Skin epidermis (tissue), 12 donors: ENCODE results near the gene NELL1.
"Not testable (repeated sequence)": the region's sequence is repeated elsewhere in the genome, so short reads cannot be mapped to it uniquely, and the experiment has no call there.

Experiments used
- H3K27ac ChIP-seq, 21 experiments: fragments of 200-600 bp; sonication (generic) in 11 of 21; one replicate each; pipeline ENCODE4 v1.5.0; 2020; ENCODE audit warnings: mild to moderate bottlenecking in 3 of 21, inconsistent platforms in 2 of 21, moderate library complexity in 2 of 21
- H3K4me3 ChIP-seq, 7 experiments: fragments of 200-600 bp; sonication (generic) in 2 of 7; one replicate each; pipeline ENCODE4 v1.5.0; 2020; ENCODE audit warnings: inconsistent platforms in 2 of 7, mild to moderate bottlenecking in 2 of 7, moderate library complexity in 1 of 7

Gene NELL1

DNA sequence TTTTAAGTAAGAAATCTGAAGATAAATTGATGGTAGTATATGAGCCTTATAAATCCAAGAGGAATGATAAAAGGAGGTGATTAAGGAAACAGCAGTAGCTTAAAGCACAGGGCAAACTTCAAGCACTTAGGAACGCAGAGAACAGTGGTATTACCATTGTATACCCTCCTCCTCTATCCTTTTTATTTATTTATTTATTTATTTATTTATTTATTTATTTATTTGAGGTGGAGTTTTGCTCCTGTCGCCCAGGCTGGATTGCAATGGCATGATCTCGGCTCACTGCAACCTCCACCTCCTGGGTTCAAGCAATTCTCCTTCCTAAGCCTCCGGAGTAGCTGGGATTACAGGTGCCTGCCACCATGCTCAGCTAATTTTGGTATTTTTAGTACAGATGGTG lies 472.2 kb downstream of the NELL1 start:
- H3K27ac ChIP-seq, H3K4me3 ChIP-seq: not testable (repeated sequence)

DNA sequence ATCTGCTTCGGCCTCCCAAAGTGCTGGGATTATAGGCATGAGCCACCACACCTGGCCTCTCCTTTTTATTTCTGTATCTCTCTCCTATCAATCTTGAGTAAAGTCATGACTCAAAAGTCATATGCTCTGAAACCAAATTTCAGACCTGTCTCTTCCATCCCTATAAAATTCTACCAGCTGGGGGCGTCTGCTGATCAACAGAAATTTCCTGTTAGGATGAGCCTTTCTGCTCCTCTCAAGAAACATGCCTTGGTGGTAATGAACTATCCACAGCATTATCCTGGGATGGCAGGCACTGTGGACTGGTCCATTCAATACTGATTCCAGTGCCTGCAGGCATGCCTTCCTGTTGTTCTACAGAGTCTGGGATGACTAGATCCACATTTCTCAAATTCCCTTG lies 472.6 kb downstream of the NELL1 start:
- Histone ChIP-seq H3K27ac (no peak overlapping the region), H3K4me3 (no peak overlapping the region)

DNA sequence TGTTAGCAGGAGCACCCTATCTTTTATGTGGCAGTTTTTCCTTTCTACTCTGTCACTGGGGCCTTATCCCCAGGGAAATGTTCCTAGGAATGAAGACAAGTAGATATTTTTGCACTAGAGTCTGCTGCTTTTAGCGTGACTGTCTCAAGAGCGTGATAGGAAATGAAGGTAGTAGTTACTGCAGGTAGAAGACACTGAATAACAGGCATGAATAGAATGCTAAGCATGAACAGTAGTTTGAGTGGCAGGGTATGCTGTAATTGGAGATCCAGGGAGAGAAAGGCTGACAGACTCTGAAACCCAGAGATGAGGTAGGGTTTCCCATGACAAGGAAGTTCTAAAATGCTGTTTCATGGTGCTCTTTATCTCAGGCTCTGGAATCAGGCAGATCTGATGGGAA lies 475.1 kb downstream of the NELL1 start:
- Histone ChIP-seq H3K4me3 (no peak overlapping the region), H3K27ac (no peak overlapping the region)

DNA sequence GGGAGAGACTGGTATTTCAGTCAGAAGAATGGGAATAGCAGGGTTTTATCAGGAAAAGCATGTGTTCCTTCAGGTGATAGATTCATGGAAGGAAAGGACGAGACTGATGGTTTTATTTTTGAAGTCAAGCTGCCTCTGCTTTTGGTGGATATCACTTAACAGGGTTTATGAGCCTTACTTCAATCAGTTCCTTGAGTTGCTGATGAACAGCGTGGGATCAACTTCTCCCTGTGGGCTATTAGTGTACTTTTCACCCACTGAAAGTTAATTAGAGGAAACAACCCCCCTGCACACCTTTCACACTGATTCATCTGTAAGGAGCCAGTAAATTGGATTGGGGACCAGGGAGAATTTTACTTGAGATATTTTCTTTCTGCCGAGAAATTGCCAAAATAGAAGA lies 479.0 kb downstream of the NELL1 start:
- H3K27ac ChIP-seq: no peak overlapping the region
- H3K4me3 ChIP-seq: no peak overlapping the region

DNA sequence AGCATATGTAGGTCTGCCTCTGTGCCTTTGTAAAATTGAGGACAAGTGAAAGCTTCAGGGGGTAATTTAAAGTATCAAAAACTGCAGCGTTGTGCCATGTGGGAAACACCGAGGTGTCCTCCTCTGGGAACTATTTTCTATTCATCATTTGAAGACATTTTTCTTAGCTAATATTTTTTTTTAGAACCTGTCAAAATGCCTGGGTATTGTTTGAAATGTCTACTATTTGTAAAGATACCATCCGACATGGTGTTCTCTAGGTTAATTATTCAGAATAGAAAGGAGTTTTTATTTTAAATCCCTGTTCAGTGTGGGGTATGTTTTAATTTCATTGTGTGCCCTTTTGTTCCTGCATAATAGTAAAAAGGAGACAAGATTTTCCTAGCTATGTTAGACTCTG lies 490.8 kb downstream of the NELL1 start:
- no peak overlapping the region for H3K27ac ChIP-seq
- no peak overlapping the region for H3K4me3 ChIP-seq

DNA sequence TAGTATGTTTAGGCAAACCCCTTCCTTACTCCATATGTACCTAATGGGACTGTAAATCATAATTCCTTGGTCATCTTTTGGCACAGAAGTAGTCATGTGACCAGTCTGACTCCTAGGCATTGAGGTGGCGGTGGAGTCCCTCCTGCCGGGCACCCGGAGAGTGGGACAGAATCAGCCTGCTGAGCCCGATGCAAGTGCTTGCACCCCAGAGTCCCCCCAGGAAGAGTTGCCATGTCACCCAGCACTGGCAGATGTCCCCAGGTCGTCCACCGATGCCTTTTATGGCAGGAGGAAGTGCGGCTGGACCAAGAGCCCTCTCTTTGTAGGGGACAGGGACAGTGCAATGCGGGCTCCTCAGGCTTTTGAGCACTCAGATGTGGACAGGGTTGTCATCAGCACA lies 500.3 kb downstream of the NELL1 start:
- Histone ChIP-seq H3K4me3 (no peak overlapping the region), H3K27ac (no peak overlapping the region)

DNA sequence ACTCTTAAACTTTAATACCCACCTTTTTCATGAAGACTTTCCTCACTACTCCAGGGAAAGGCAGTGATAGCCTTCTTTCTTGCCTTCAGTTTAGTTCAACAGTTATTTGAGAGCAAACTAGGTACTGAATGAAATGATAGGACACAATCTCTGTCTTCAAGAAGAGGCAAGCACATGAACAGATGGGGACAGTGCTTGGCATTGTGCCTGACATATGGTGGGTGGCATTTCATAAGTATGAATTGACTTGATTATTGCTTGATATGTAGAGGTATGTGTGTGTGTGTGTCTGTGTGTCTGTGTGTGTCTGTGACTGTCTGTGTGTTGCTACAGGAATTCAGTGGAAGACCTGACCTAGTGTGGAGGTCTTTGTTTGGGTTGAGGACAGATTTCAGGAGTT lies 504.1 kb downstream of the NELL1 start:
- Histone ChIP-seq H3K4me3 (no peak overlapping the region), H3K27ac (no peak overlapping the region)

DNA sequence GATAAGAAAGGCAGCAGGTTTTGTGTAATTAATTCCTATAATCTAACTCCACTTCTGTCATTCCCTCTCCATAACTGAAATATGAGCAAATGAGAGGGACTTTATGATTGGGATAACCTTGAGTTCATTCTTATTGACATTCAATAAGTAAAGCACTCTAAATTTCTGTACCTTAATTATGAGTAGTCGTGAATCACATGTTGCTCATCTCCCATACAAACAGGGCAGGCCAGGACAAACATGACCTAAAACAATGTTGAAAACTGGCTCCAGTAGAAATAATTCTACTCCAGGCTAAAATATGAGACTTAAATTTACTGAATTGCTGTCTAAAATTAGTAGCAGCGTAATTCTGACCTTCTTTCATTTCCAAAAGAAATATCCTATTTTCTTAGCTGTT lies 505.4 kb downstream of the NELL1 start:
- Histone ChIP-seq H3K4me3 (no peak overlapping the region), H3K27ac (no peak overlapping the region)

DNA sequence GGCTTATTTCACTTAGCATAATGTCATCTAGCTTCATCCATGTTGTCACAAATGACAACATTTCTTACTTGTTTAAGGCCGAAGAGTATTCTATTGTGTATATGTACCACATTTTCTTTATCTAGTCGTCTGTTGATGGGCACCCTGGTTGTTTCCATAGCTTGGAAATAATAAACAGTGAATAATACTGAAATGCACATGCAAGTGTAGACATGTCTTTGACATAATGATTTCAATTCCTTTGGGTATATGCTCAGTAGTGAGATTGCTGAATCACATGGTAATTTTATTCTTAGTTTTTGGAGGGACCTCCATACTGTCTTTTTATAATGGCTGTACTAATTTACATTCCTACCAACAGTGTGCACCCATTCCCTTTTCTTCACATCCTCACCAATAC lies 508.0 kb downstream of the NELL1 start:
- Histone ChIP-seq H3K4me3 (no peak overlapping the region), H3K27ac (no peak overlapping the region)

DNA sequence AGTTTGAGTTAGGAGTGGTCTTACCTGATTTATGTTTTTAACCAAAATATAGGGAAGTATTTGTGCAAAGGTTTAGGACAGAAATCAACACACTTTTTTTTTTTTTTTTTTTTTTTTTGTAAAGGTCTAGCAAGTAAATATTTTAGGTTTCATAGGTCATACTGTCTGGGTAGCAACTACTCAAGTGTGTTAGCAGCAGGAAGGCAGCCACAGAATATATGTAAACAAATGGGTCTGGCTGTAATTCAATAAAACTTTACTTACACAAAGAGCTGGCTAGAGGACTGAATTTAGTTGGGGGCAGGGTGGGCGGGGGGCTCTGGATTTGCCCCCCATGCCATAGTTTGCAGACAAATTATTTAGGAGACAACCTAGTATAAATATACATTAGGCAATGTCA lies 510.4 kb downstream of the NELL1 start:
- Histone ChIP-seq H3K4me3 (no peak overlapping the region), H3K27ac (no peak overlapping the region)

DNA sequence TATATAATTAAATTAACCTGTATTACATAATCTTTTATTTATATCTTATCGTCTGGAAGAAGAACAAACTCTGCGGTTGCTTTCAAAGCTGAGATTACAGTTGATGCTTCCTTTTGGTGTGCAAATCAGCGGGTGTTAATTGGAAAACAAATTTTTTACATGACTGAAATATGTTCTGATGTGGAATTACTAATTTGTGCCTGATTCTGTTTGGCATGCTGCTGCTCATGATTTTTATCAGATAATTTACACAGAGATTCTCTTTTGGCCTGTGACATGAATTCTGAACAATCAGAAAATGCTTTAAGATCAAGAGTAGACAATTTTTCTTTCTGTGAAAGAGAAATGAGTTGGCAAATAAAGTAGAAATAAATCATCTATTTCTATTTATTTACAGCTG lies 510.8 kb downstream of the NELL1 start:
- H3K4me3 ChIP-seq: no peak overlapping the region
- no peak overlapping the region for H3K27ac ChIP-seq

DNA sequence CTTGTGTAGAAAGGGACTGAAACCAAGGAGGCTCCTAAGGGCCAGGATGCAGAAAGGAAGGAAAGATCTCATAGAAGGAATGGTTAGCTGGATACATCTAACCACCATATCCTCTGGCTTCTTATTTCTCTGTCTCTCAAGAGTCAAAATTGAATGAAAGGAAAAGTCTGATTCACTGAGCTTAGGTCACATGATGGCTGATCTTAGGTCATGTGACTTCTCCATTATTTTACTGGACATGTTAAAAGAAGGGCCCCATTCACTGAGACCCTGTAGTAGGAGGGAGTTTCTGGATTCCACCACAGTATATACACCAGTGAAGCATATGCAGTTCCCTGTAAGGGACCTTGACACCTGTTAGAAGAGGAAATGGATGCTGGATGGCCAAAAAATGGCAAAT lies 516.6 kb downstream of the NELL1 start:
- Histone ChIP-seq H3K4me3 (no peak overlapping the region), H3K27ac (no peak overlapping the region)

DNA sequence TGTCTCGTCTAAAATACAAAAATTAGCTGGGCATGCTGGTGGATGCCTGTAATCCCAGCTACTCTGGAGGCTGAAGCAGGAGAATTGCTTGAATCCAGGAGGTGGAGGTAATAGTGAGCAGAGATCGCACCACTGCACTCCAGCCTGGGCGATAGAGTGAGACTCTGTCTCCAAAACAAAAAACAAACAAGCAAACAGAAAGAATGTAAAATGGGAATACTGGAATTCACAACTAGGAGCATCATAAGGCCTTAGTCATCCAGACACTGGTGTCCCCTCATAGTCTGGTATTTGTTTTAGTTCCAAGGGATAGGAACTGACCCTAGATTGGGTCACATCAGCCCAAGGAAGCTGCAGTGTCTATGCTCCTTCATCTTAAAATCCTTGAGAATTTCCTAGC lies 520.8 kb downstream of the NELL1 start:
- no peak overlapping the region for H3K4me3 ChIP-seq

DNA sequence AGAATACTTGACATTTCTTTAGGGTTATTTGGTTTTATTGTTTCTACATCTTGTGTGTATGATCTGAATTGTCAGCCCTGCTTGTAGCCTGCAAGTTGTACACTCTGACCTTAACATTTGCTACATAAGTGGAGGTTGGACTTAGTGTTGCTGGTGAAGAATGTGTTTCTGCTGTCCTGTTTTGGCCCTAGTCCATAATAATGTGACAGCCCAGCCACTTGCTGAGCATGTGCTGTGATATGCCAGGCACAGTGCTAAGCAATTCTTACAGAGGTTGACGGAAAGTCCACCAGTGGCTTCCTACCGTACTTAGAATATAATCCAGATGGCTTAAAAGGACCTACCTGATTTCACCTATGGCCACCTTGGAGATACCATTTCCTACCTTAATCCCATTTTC lies 526.6 kb downstream of the NELL1 start:
- Histone ChIP-seq H3K4me3 (no peak overlapping the region), H3K27ac (no peak overlapping the region)

More for the DNA sequence above, 520.8 kb downstream of the NELL1 start:
- H3K27ac ChIP-seq: no peak overlapping the region

DNA sequence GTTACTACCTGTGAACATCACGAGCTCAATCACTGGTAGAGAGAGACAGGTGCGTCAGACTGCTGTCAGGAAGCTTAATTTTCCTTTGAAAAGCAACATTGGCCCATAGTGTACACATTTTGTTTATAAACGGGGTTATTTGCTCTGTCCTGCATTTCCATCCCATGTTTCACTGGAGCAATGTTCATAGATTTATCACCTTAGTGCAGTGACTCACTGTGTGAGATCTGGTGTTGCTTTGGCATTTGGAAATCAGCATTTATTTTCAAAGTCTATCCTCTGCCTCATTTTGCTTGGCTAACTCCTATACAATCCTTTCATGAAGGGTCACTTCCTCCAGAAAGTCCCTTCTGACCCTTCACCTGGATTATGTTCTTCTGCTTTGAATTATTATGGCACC lies 529.1 kb downstream of the NELL1 start:
- Histone ChIP-seq H3K27ac (no peak overlapping the region), H3K4me3 (no peak overlapping the region)

DNA sequence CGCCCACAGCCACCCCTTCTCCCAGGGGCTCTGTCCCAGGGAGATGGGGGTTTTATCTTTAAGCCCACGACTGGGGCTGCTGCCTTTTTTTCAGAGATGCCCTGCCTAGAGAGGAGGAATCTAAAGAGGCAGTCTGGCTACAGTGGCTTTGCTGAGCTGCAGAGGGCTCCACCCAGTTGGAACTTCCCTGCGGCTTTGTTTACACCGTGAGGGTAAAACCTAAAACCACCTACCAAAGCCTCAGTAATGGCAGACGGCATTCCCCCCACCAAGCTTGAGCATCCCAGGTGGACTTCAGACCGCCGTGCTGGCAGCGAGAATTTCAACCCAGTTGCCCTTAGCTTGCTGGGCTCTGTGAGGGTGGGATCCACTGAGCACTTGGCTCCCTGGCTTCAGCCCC lies 535.8 kb downstream of the NELL1 start:
- Histone ChIP-seq H3K27ac (no peak overlapping the region), H3K4me3 (no peak overlapping the region)

DNA sequence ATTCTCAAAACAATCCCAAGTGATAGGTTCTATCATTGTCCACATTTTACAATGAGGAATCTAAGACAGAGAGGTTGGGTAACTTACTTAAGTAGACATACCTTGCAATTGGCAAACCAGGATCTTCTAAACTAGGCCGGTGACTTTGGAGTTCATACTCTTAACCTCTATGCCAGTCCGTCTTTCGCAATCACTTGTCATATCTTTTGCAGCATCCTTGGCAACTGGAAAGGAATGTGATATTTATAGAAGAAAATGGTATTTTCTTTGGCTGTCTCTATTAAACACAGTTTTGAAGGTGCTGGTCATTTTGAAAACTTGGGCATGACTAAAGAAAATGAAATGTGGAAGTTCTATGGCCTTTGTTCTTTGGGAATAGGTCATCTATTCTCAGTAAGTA lies 556.5 kb downstream of the NELL1 start:
- Histone ChIP-seq H3K4me3 (no peak overlapping the region), H3K27ac (no peak overlapping the region)

DNA sequence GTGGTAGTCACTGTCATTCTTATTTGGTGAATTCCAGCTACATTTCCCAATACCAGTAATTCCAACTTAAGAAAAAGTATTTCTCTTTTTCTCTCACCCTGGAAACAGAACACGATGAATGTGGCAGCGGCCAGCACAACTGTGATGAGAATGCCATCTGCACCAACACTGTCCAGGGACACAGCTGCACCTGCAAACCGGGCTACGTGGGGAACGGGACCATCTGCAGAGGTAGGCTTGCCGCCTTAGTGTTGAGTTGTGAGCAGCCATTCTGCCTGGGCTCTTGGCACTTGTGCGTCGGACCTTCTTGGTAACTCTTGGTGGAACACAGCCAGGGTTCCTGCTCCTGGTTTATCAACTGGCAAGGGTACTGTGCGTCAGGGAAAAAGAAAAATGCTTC lies 559.8 kb downstream of the NELL1 start:
- Histone ChIP-seq H3K4me3 (no peak overlapping the region), H3K27ac (no peak overlapping the region)

DNA sequence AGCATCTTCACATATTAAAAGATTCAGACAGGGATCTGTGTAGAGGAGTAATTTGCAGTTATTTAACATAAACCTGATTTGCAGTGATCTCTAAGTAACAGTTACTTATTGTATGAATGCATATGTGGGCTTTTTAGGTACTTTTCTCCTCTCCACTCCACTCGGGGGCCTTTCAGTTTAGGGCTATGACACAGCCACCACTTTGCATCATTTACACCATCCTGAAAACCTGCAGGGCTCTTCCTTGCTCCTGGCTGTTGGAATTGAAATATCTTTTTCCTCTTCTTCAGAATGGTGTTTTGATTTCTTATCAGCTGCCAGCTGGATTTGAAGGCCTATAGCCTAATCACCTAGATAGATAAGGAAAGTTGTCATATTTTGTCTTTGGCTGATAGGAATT lies 580.8 kb downstream of the NELL1 start:
- Histone ChIP-seq H3K27ac (no peak overlapping the region), H3K4me3 (no peak overlapping the region)

DNA sequence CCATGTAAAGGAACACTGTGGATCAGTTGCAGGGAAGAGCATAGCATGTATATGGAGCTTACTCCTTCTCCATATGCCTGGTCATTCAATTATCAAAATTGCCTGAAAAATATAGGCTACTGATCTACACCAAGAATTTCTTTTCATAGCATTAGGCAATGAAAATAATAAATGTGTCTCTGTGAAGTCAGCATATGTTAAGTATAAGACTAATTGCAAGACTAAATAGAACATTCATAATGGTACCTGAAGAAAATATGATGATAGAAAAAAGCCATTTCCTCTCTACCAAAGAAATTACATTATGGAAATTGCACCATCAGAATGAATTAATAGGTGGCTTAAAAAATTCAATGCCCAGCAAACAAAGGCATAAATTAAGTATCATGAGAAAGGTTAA lies 584.7 kb downstream of the NELL1 start:
- Histone ChIP-seq H3K4me3 (no peak overlapping the region), H3K27ac (no peak overlapping the region)

DNA sequence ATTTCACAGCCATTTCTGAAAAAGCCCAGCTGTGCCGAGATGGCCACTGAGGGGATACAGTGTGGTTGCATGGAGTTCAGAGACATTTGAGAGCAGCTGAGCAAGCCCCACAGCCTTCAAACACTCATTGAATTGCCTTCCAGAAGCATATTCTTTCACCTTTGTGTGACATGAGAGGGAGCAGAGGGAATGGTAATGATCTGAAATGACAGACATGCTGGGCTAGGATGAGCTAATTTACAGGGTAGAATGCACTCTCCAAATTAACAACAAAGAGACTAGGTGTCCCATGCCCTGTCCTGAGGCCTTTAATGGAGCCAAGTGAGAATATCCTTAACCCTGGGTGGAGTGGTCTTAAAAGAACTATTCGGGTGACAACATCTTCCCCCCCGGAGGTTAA lies 585.4 kb downstream of the NELL1 start:
- Histone ChIP-seq H3K27ac (no peak overlapping the region), H3K4me3 (no peak overlapping the region)

DNA sequence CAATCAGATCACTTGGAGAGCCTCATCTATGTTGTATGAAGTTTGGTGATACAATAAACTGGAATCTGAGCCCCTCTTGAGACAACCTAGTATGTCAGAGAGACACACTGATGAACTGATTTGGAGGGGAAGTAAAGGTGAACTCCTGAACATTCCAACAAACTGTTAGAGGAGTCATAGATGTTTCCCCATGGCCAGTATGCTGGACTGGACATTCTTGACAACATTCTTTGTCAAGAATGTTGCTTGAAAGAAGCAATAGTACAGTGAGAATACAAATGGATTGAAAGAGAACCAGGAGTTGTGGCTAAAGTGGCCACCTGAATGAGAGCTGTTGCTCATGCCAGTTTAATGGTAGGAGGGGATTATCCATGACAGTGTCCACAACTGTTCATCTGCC lies 588.1 kb downstream of the NELL1 start:
- no peak overlapping the region for H3K27ac ChIP-seq
- no peak overlapping the region for H3K4me3 ChIP-seq

DNA sequence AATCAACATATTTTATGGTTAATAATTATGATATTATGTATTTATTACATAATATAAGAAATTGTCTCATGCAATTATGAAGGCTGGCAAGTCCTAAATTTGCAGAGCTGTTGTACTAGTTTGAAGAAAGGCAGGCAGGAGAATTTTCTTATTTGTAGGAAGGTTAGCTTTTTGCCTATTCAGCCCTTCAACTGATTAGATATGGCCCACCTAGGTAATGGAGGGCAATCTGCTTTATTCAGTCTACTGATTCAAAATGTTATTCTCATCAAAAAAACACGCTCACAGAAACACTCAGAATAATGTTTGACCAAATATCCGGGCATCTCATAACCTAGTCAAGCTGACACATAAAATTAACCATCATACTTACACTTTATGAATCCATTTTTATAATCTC lies 589.0 kb downstream of the NELL1 start:
- Histone ChIP-seq H3K27ac (no peak overlapping the region), H3K4me3 (no peak overlapping the region)
